ENCODE data around the gene IFI27. TPM values are rescaled to one million over a fixed set of nuclear protein-coding genes. Genes with fewer than 3 reads are reported as not detected.

IFI27 gene
- total and polyA plus RNA-seq, 2 donors (not counting 1 experiment from before 2014, with no cell fraction given): 0.15 to 0.81 TPM

GRCh38 chr14:94079891-94080620 lies 30.5 kb upstream of the IFI27 start:
- CTCF ChIA-PET: interaction anchor here (1.1 to 2.6 kb wide), 4 partner anchors 49 to 57 kb away, joined by 3 to 10 read pairs (median 5); partner anchors contain the start of genes IFI27L2 and OTUB2
- Histone ChIP-seq H3K9ac (ENCODE audit: low read length) (peak overlapping the region; percentile 93), H3K27ac (ENCODE audit: low read length in 2 of 2) (peak overlapping the region; percentile 83 to 93), H2AFZ (ENCODE audit: insufficient read depth, low read depth, low read length, poor library complexity, severe bottlenecking) (peak overlapping the region; percentile 93), H3K4me2 (replicated peaks; ENCODE audit: low read depth, low read length, poor library complexity, severe bottlenecking) (peak overlapping the region; percentile 83), H3K4me1 (ENCODE audit: control insufficient read depth in 2 of 2, insufficient read depth in 2 of 2, low read length in 2 of 2) (peaks cover 36 to 45% of the 10 kb centered on the region in 2 donors), H3K4me3 (ENCODE audit: control extremely low read depth in 1 of 5, extremely low read depth in 1 of 5, insufficient read depth in 1 of 5, low read depth in 2 of 5, low read length in 4 of 5) (peak overlapping the region; percentile 74 to 99 (median 97)), H3K79me2 (ENCODE audit: control insufficient read depth, insufficient read depth, low read length) (peaks cover 73% of the 10 kb centered on the region), H3K27me3 (replicated peaks in 1 of 4; ENCODE audit: control extremely low read depth in 1 of 4, control insufficient read depth in 3 of 4, insufficient read depth in 4 of 4, low read length in 3 of 4) (no peaks in the 10 kb centered on the region), H3K9me3 (ENCODE audit: control extremely low read depth in 1 of 3, control insufficient read depth in 2 of 3, insufficient read depth in 1 of 3, low read length in 2 of 3) (peaks cover 3 to 7% (median 5%) of the 10 kb centered on the region in 3 donors), H4K20me1 (ENCODE audit: control insufficient read depth, insufficient read depth, low read length, poor library complexity, severe bottlenecking) (peaks cover 50% of the 10 kb centered on the region), H3K36me3 (replicated peaks in 1 of 2; ENCODE audit: control extremely low read depth in 1 of 2, control insufficient read depth in 1 of 2, extremely low read depth in 1 of 2, insufficient read depth in 2 of 2, low read length in 1 of 2) (peaks cover 5 to 27% of the 10 kb centered on the region in 2 experiments)
- H3K4me1 Mint-ChIP-seq: peaks cover 52% of the 10 kb centered on the region
- peaks cover 5% of the 10 kb centered on the region for H3K9me3 Mint-ChIP-seq (ENCODE audit: insufficient read depth)
- intact Hi-C loops (cut with micrococcal nuclease): loop anchor here (1.0 to 2.0 kb wide), 3 partner anchors 44 to 117 kb away; partner anchors contain the start of gene PPP4R4
- WGBS (ENCODE audit: insufficient coverage): 0% methylated on average over 13 of the region's 15 CpGs
- ATAC-seq (ENCODE audit: low read depth): no peak
- peak overlapping the region; percentile 97 for H3K27ac Mint-ChIP-seq
- TF ChIP-seq, protein P1, sequence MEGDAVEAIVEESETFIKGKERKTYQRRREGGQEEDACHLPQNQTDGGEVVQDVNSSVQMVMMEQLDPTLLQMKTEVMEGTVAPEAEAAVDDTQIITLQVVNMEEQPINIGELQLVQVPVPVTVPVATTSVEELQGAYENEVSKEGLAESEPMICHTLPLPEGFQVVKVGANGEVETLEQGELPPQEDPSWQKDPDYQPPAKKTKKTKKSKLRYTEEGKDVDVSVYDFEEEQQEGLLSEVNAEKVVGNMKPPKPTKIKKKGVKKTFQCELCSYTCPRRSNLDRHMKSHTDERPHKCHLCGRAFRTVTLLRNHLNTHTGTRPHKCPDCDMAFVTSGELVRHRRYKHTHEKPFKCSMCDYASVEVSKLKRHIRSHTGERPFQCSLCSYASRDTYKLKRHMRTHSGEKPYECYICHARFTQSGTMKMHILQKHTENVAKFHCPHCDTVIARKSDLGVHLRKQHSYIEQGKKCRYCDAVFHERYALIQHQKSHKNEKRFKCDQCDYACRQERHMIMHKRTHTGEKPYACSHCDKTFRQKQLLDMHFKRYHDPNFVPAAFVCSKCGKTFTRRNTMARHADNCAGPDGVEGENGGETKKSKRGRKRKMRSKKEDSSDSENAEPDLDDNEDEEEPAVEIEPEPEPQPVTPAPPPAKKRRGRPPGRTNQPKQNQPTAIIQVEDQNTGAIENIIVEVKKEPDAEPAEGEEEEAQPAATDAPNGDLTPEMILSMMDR (IDR thresholded peaks at IDR 0.05): no peak
- no peak for TF ChIP-seq EZH2 (IDR thresholded peaks at IDR 0.05; ENCODE audit: borderline replicate concordance, insufficient read depth, low read depth, low read length, poor library complexity, severe bottlenecking)
- POLR2A ChIA-PET: interaction anchor here (1.7 kb wide), 1 partner anchor 95 kb away, joined by 5 read pairs; no protein-coding TSS in a partner anchor
- H3K4me3 Mint-ChIP-seq: peak overlapping the region; percentile 97
- peak; percentile 46 for DNase-seq
- no peaks in the 10 kb centered on the region for H3K27me3 Mint-ChIP-seq

All from B cell (primary cell).